MCF 10A (cell line): Measurements from ENCODE around the gene LRRC31. TPM values are rescaled to one million over a fixed set of nuclear protein-coding genes. Genes with fewer than 3 reads are reported as not detected.

ENCODE experiments used
- BruUV-seq: library from RNA; stranded (reverse); fragments of 400-500 nt; replicated peaks from 2 replicates; lab custom pipeline; 2021; lab: Mats Ljungman, UMichigan
- CTCF ChIA-PET: fragments of 300-600 bp; sonication (Branson Sonifier 250); formaldehyde crosslinking; extraction: SDS; loops from one replicate; lab custom pipeline; 2021; ENCODE audit warnings: antibody characterized with exemption, inconsistent platforms; lab: Yijun Ruan, JAX
- POLR2A ChIA-PET: fragments of 300-600, 350-650 bp; sonication (Branson Sonifier 250); formaldehyde crosslinking; extraction: SDS; loops from one replicate; lab custom pipeline; 2020; ENCODE audit warnings: antibody characterized with exemption, inconsistent platforms; lab: Yijun Ruan, JAX
- DNase-seq: peaks from one replicate; pipeline ENCODE4 v3.0.0-alpha.2; 2018; ENCODE audit not compliant: unreplicated experiment
- H3K27ac Mint-ChIP-seq: one replicate; pipeline ENCODE4 v1.8.0; 2022; ENCODE audit warnings: mild to moderate bottlenecking, low read depth, mixed read lengths; ENCODE audit not compliant: unreplicated experiment
- H3K27me3 Mint-ChIP-seq: one replicate; pipeline ENCODE4 v1.8.0; 2022; ENCODE audit warnings: mixed read lengths; ENCODE audit not compliant: insufficient read depth, unreplicated experiment
- H3K36me3 Mint-ChIP-seq: one replicate; pipeline ENCODE4 v1.8.0; 2022; ENCODE audit warnings: mild to moderate bottlenecking, moderate library complexity, mixed read lengths; ENCODE audit not compliant: insufficient read depth, unreplicated experiment
- H3K4me1 Mint-ChIP-seq: one replicate; pipeline ENCODE4 v1.8.0; 2022; ENCODE audit warnings: mixed read lengths; ENCODE audit not compliant: insufficient read depth, unreplicated experiment
- H3K4me3 Mint-ChIP-seq: one replicate; pipeline ENCODE4 v1.8.0; 2022; ENCODE audit warnings: mild to moderate bottlenecking, moderate library complexity, mixed read lengths; ENCODE audit not compliant: unreplicated experiment
- H3K9me3 Mint-ChIP-seq: one replicate; pipeline ENCODE4 v1.8.0; 2022; ENCODE audit warnings: mixed read lengths; ENCODE audit not compliant: unreplicated experiment
- CTCF ChIP-seq: fragments of 200-600 bp; IDR thresholded peaks from one replicate; pipeline ENCODE4 v1.8.0; 2022; ENCODE audit warnings: antibody characterized with exemption, mild to moderate bottlenecking; ENCODE audit not compliant: unreplicated experiment
- intact Hi-C: fragments of 100-400 bp; cut with micrococcal nuclease; formaldehyde crosslinking; loops from 2 replicates; pipeline ENCODE4 v1.14.1; 2022
- total RNA-seq: library from RNA; stranded (reverse); gene quantifications from 2 replicates; pipeline ENCODE4 v1.2.3, GENCODE V29; 2022

The LRRC31 gene
- total RNA-seq, 1 experiment from 2014 or later, result not detected

GRCh38 chr3:169809230-169809795 lies 60.4 kb downstream of the LRRC31 start:
- CTCF ChIA-PET, result interaction anchor here (0.6 kb wide), 2 partner anchors 15 to 42 kb away, joined by 3 read pairs; no protein-coding TSS in a partner anchor
- peaks cover 6% of the 10 kb centered on the region for H3K4me1 Mint-ChIP-seq
- H3K27me3 Mint-ChIP-seq, result no peaks in the 10 kb centered on the region
- DNase-seq, result no peak
- BruUV-seq, result no TSS peak
- H3K9me3 Mint-ChIP-seq, result no peaks in the 10 kb centered on the region
- no peak for TF ChIP-seq CTCF
- no peak overlapping the region for H3K27ac Mint-ChIP-seq
- POLR2A ChIA-PET, result no interaction called here
- H3K4me3 Mint-ChIP-seq, result no peak overlapping the region
- H3K36me3 Mint-ChIP-seq, result no peaks in the 10 kb centered on the region
- intact Hi-C loops, result no loop called here

- ChIA-PET CTCF (interaction anchor here (0.5 kb wide), 1 partner anchor 14 kb away, joined by 3 read pairs; no protein-coding TSS in a partner anchor), POLR2A (no interaction called here)
- Mint-ChIP-seq H3K4me1 (no peaks in the 10 kb centered on the region), H3K27me3 (no peaks in the 10 kb centered on the region), H3K36me3 (no peaks in the 10 kb centered on the region), H3K27ac (no peak overlapping the region), H3K4me3 (no peak overlapping the region), H3K9me3 (no peaks in the 10 kb centered on the region)
- no peak for DNase-seq
- no peak for TF ChIP-seq CTCF
- intact Hi-C loops, result no loop called here
- no TSS peak for BruUV-seq
Observed at GRCh38 chr3:169804681-169805080, 65.1 kb downstream of the LRRC31 start.

GRCh38 chr3:169792359-169792758 lies 77.4 kb downstream of the LRRC31 start:
- Mint-ChIP-seq H3K27ac (no peak overlapping the region), H3K4me1 (no peaks in the 10 kb centered on the region), H3K27me3 (no peaks in the 10 kb centered on the region), H3K4me3 (no peak overlapping the region), H3K36me3 (peaks cover 24% of the 10 kb centered on the region), H3K9me3 (no peaks in the 10 kb centered on the region)
- POLR2A ChIA-PET, result interaction anchor here (0.7 kb wide), 1 partner anchor 50 kb away, joined by 3 read pairs; no protein-coding TSS in a partner anchor
- DNase-seq, result no peak
- intact Hi-C loops, result no loop called here
- CTCF ChIA-PET, result no interaction called here
- BruUV-seq, result no TSS peak
- no peak for TF ChIP-seq CTCF

GRCh38 chr3:169790687-169791429 lies 78.9 kb downstream of the LRRC31 start:
- intact Hi-C loops, result no loop called here
- H3K36me3 Mint-ChIP-seq, result peaks cover 39% of the 10 kb centered on the region
- no peak for TF ChIP-seq CTCF
- no peak overlapping the region for H3K4me3 Mint-ChIP-seq
- H3K27me3 Mint-ChIP-seq, result no peaks in the 10 kb centered on the region
- ChIA-PET CTCF (interaction anchor here (0.6 to 0.7 kb wide), 2 partner anchors 14 to 35 kb away, joined by 3 read pairs; no protein-coding TSS in a partner anchor), POLR2A (interaction anchor here (0.6 to 1.4 kb wide), 3 partner anchors 10 to 224 kb away, joined by 3 read pairs; no protein-coding TSS in a partner anchor)
- no TSS peak for BruUV-seq
- H3K4me1 Mint-ChIP-seq, result no peaks in the 10 kb centered on the region
- no peak for DNase-seq
- no peaks in the 10 kb centered on the region for H3K9me3 Mint-ChIP-seq
- peak overlapping the region; percentile 14 for H3K27ac Mint-ChIP-seq
